ENCODE measurements around the gene NAV3.

NAV3 gene

GRCh38 chr12:78085542-78086182 is 255.0 kb downstream of the NAV3 start:
- TF ChIP-seq, protein P1, sequence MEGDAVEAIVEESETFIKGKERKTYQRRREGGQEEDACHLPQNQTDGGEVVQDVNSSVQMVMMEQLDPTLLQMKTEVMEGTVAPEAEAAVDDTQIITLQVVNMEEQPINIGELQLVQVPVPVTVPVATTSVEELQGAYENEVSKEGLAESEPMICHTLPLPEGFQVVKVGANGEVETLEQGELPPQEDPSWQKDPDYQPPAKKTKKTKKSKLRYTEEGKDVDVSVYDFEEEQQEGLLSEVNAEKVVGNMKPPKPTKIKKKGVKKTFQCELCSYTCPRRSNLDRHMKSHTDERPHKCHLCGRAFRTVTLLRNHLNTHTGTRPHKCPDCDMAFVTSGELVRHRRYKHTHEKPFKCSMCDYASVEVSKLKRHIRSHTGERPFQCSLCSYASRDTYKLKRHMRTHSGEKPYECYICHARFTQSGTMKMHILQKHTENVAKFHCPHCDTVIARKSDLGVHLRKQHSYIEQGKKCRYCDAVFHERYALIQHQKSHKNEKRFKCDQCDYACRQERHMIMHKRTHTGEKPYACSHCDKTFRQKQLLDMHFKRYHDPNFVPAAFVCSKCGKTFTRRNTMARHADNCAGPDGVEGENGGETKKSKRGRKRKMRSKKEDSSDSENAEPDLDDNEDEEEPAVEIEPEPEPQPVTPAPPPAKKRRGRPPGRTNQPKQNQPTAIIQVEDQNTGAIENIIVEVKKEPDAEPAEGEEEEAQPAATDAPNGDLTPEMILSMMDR (IDR thresholded peaks at IDR 0.05; ENCODE audit: low read depth, low read length): no peak
- H3K4me3 ChIP-seq (ENCODE audit: low read depth, low read length): no peak overlapping the region
- no peaks in the 10 kb centered on the region for H3K9me3 ChIP-seq (ENCODE audit: severe bottlenecking)
- no peak for DNase-seq
- H3K27me3 ChIP-seq (ENCODE audit: insufficient read depth, low read depth, severe bottlenecking): no peaks in the 10 kb centered on the region
- no peak overlapping the region for H3K27ac ChIP-seq
- H3K36me3 ChIP-seq: no peaks in the 10 kb centered on the region

- Histone ChIP-seq H3K36me3 (no peaks in the 10 kb centered on the region), H3K27ac (no peak overlapping the region), H3K9me3 (ENCODE audit: severe bottlenecking) (no peaks in the 10 kb centered on the region), H3K27me3 (ENCODE audit: insufficient read depth, low read depth, severe bottlenecking) (no peaks in the 10 kb centered on the region), H3K4me3 (ENCODE audit: low read depth, low read length) (no peak overlapping the region)
- no peak for DNase-seq
- TF ChIP-seq, protein P1 (IDR thresholded peaks at IDR 0.05; ENCODE audit: low read depth, low read length): no peak
Measured at GRCh38 chr12:78086553-78087362, 256.1 kb downstream of the NAV3 start.

- no peak overlapping the region for H3K4me3 ChIP-seq (ENCODE audit: low read depth, low read length)
- TF ChIP-seq, protein P1 (IDR thresholded peaks at IDR 0.05; ENCODE audit: low read depth, low read length): no peak
- no peak overlapping the region for H3K27ac ChIP-seq
- H3K36me3 ChIP-seq: no peaks in the 10 kb centered on the region
- no peaks in the 10 kb centered on the region for H3K9me3 ChIP-seq (ENCODE audit: severe bottlenecking)
- DNase-seq: no peak
- no peaks in the 10 kb centered on the region for H3K27me3 ChIP-seq (ENCODE audit: insufficient read depth, low read depth, severe bottlenecking)
Measured at GRCh38 chr12:78087363-78087675, 256.6 kb downstream of the NAV3 start.

DNA sequence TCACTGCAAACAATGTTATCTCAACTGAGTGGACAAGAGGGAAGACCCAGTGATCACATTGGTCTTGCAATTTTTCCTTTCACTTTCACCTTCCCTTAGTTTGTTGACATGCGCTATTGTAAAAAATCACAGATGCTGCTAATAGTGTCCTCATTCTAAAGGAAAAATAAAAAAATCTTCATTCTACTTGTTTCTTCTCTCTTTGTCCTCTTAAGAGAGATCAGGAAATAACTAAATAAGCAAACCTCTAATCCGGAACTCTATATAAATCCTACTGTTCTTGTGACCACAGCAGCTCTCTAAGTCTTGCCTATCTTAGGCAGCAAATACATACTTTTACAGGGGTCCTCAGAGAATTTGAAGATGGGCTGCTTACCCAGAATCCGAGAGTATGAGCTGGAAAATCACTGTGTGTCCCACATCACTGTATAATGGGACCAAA is 257.7 kb downstream of the NAV3 start:
- DNase-seq: no peak
- TF ChIP-seq, protein P1 (IDR thresholded peaks at IDR 0.05; ENCODE audit: low read depth, low read length): no peak
- Histone ChIP-seq H3K36me3 (no peaks in the 10 kb centered on the region), H3K4me3 (ENCODE audit: low read depth, low read length) (no peak overlapping the region), H3K9me3 (ENCODE audit: severe bottlenecking) (no peaks in the 10 kb centered on the region), H3K27ac (no peak overlapping the region), H3K27me3 (ENCODE audit: insufficient read depth, low read depth, severe bottlenecking) (no peaks in the 10 kb centered on the region)

DNA sequence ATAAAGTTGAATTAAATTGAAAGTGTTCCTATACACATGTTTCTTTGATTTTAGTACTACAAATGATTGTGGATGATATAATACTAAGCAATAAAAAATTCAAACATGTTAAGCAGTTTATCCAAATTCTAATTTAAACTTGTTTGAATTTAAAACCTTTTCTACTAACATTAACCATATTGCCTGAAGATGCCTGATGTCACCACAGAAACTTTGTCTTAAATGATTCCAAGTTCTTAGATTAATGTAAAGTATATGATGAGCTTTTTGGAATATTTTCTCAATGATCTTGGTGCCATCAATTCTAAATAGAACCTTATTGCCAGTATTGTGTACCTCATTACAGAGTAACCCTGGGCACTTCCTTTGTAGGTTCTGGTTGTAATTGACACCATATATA is 259.6 kb downstream of the NAV3 start:
- Histone ChIP-seq H3K4me3 (ENCODE audit: low read depth, low read length) (no peak overlapping the region), H3K36me3 (no peaks in the 10 kb centered on the region), H3K27ac (no peak overlapping the region), H3K27me3 (ENCODE audit: insufficient read depth, low read depth, severe bottlenecking) (no peaks in the 10 kb centered on the region), H3K9me3 (ENCODE audit: severe bottlenecking) (no peaks in the 10 kb centered on the region)
- no peak for DNase-seq
- TF ChIP-seq, protein P1 (IDR thresholded peaks at IDR 0.05; ENCODE audit: low read depth, low read length): no peak
